HepG2 (cell line): ENCODE measurements around the gene MRPL20. TPM values are rescaled to one million over a fixed set of nuclear protein-coding genes. Genes with fewer than 3 reads are reported as not detected.

Experiments used
- ARNTL ChIP-seq: sonication (generic); formaldehyde crosslinking; IDR thresholded peaks from 2 replicates; pipeline ENCODE4 v1.4.0; 2020; ENCODE audit warnings: mild to moderate bottlenecking, missing genetic modification reagents
- CBX5 ChIP-seq: sonication (generic); formaldehyde crosslinking; IDR thresholded peaks from 2 replicates; pipeline ENCODE4 v1.4.0; 2020; ENCODE audit warnings: missing genetic modification reagents, borderline replicate concordance
- CENPT ChIP-seq: sonication (generic); formaldehyde crosslinking; IDR thresholded peaks from 2 replicates; pipeline ENCODE4 v1.8.0; 2022; ENCODE audit warnings: low read depth, mild to moderate bottlenecking, moderate library complexity, missing genetic modification reagents
- CENPX ChIP-seq: sonication (generic); formaldehyde crosslinking; IDR thresholded peaks from 2 replicates; pipeline ENCODE4 v1.9.0; 2021; ENCODE audit warnings: mild to moderate bottlenecking, missing genetic modification reagents, moderate library complexity
- DPF2 ChIP-seq: sonication (generic); formaldehyde crosslinking; IDR thresholded peaks from 2 replicates; pipeline ENCODE4 v1.4.0; 2020; ENCODE audit warnings: mild to moderate bottlenecking, low read depth, missing genetic modification reagents, borderline replicate concordance
- HIVEP1 ChIP-seq: sonication (generic); formaldehyde crosslinking; IDR thresholded peaks from 2 replicates; pipeline ENCODE4 v1.4.0; 2020; ENCODE audit warnings: mild to moderate bottlenecking, missing genetic modification reagents
- HMGXB4 ChIP-seq, 2 experiments: sonication (generic) in 1 of 2; formaldehyde crosslinking in 1 of 2; IDR thresholded peaks; 2 replicates each; pipeline versions ENCODE4 v1.4.0 to v1.6.1; 2018 to 2020; ENCODE audit warnings: missing genetic modification reagents in 2 of 2, borderline replicate concordance in 1 of 2, low read depth in 1 of 2, mild to moderate bottlenecking in 1 of 2, missing biosample characterization in 1 of 2
- LCORL ChIP-seq, 2 experiments: fragments of 450-650 bp in 1 of 2; sonication (generic) in 1 of 2; formaldehyde crosslinking in 1 of 2; IDR thresholded peaks; 2 replicates each; pipeline versions ENCODE4 v1.5.0 to v1.6.1; 2017 to 2020; ENCODE audit warnings: antibody characterized with exemption in 1 of 2, missing genetic modification reagents in 1 of 2
- PAWR ChIP-seq: sonication (generic); formaldehyde crosslinking; IDR thresholded peaks from 2 replicates; pipeline ENCODE4 v1.4.0; 2020; ENCODE audit warnings: missing genetic modification reagents, mild to moderate bottlenecking, borderline replicate concordance
- SIX1 ChIP-seq: sonication (generic); formaldehyde crosslinking; IDR thresholded peaks from 2 replicates; pipeline ENCODE4 v1.4.0; 2020; ENCODE audit warnings: missing genetic modification reagents, borderline replicate concordance
- STAG1 ChIP-seq: sonication (generic); formaldehyde crosslinking; IDR thresholded peaks from 2 replicates; pipeline ENCODE4 v1.4.0; 2020; ENCODE audit warnings: missing genetic modification reagents
- TARDBP ChIP-seq: sonication (generic); formaldehyde crosslinking; IDR thresholded peaks from 2 replicates; pipeline ENCODE4 v1.8.0; 2022; ENCODE audit warnings: mild to moderate bottlenecking, missing genetic modification reagents
- TCF7 ChIP-seq: sonication (generic); IDR thresholded peaks from 2 replicates; pipeline ENCODE4 v1.6.1; 2016; ENCODE audit warnings: antibody characterized with exemption, low read depth
- ZBTB7A ChIP-seq: sonication (generic); formaldehyde crosslinking; IDR thresholded peaks from 2 replicates; pipeline ENCODE4 v1.8.0; 2022; ENCODE audit warnings: mild to moderate bottlenecking, missing genetic modification reagents
- ZBTB7B ChIP-seq: sonication (generic); formaldehyde crosslinking; IDR thresholded peaks from 2 replicates; pipeline ENCODE4 v1.4.0; 2020; ENCODE audit warnings: missing genetic modification reagents
- ZMAT5 ChIP-seq: sonication (generic); formaldehyde crosslinking; IDR thresholded peaks from 2 replicates; pipeline ENCODE4 v1.5.0; 2020; ENCODE audit warnings: mild to moderate bottlenecking, low read depth, missing genetic modification reagents, borderline replicate concordance
- ZNF205 ChIP-seq: IDR thresholded peaks from 2 replicates; pipeline ENCODE4 v1.6.1; 2018; ENCODE audit warnings: missing biosample characterization, missing genetic modification reagents
- ZNF263 ChIP-seq: sonication (generic); formaldehyde crosslinking; IDR thresholded peaks from 2 replicates; pipeline ENCODE4 v1.4.0; 2020; ENCODE audit warnings: missing genetic modification reagents
- ZNF589 ChIP-seq: sonication (generic); formaldehyde crosslinking; conservative IDR thresholded peaks from 2 replicates; pipeline ENCODE4 v1.8.0; 2022; ENCODE audit warnings: mild to moderate bottlenecking, moderate library complexity, missing genetic modification reagents
- ZNF660 ChIP-seq: sonication (generic); formaldehyde crosslinking; IDR thresholded peaks from 2 replicates; pipeline ENCODE4 v1.5.1; 2020; ENCODE audit warnings: mild to moderate bottlenecking, low read depth, missing genetic modification reagents, borderline replicate concordance
- ZNF775 ChIP-seq: sonication (generic); formaldehyde crosslinking; IDR thresholded peaks from 2 replicates; pipeline ENCODE4 v1.4.0; 2020; ENCODE audit warnings: missing genetic modification reagents, mild to moderate bottlenecking, moderate library complexity, borderline replicate concordance
- ZNF891 ChIP-seq: sonication (generic); formaldehyde crosslinking; IDR thresholded peaks from 2 replicates; pipeline ENCODE4 v1.5.0; 2020; ENCODE audit warnings: mild to moderate bottlenecking, missing genetic modification reagents
- polyA plus RNA-seq, 8 experiments: library from polyadenylated mRNA; depleted of rRNA in 3 of 8; stranded (reverse) in 7 of 8; unstranded in 1 of 8; fragments of >200 nt; fragmentation: Illumina TruSeq in 4 of 8; extraction: Trizol in 4 of 8; gene quantifications; 2 replicates each; pipeline versions ENCODE4 v1.2.1 to v1.2.3, GENCODE V29; 2011 to 2016; ENCODE audit warnings: low read depth in 4 of 8, missing spikeins in 1 of 8, mixed read lengths in 1 of 8; ENCODE audit not compliant: insufficient read depth in 1 of 8
- total RNA-seq, 5 experiments: library from RNA; depleted of rRNA; stranded (reverse); fragments of >200 nt; fragmentation: Illumina TruSeq; extraction: Trizol; gene quantifications; 2 replicates each; pipeline ENCODE4 v1.2.3, GENCODE V29; 2016; ENCODE audit warnings: low read depth in 1 of 5
- TF ChIP-seq, protein P1 (sequence below): sonication (generic); formaldehyde crosslinking; IDR thresholded peaks from 2 replicates; pipeline ENCODE4 v1.5.1; 2020; ENCODE audit warnings: mild to moderate bottlenecking, missing genetic modification reagents, moderate library complexity
- TF ChIP-seq, protein P2 (sequence below): sonication (generic); formaldehyde crosslinking; IDR thresholded peaks from 2 replicates; pipeline ENCODE4 v1.5.0; 2020; ENCODE audit warnings: missing genetic modification reagents

Gene MRPL20
- total and polyA plus RNA-seq, 2 of the 13 experiments (the other 11 are each of a cell fraction or from before 2014, with no cell fraction given), result 59.2 to 127 TPM

- TF ChIP-seq HMGXB4 (CRISPR knock-in tag; IDR thresholded peaks at IDR 0.05; ENCODE audit: borderline replicate concordance in 1 of 2, low read depth in 1 of 2), result no peak
- TF ChIP-seq ZBTB7B, result 0 out of 2 replicates have a peak, but pooled peaks have one; percentile 28
- no peak for TF ChIP-seq ZNF589 (CRISPR knock-in tag)
- no peak; the same call in 1 of the 2 replicates for TF ChIP-seq ZNF263 (CRISPR knock-in tag)
- no peak for TF ChIP-seq LCORL (IDR thresholded peaks at IDR 0.05)
- TF ChIP-seq LCORL (CRISPR knock-in tag; IDR thresholded peaks at IDR 0.05), result 0 out of 2 replicates have a peak, but pooled peaks have one; percentile 12
- peak; percentile 13; the same call in 1 of the 2 replicates for TF ChIP-seq ZNF891 (CRISPR knock-in tag)
- TF ChIP-seq CBX5 (CRISPR knock-in tag), result peak; percentile 53; the same call in 1 of the 2 replicates
- TF ChIP-seq, protein P1, sequence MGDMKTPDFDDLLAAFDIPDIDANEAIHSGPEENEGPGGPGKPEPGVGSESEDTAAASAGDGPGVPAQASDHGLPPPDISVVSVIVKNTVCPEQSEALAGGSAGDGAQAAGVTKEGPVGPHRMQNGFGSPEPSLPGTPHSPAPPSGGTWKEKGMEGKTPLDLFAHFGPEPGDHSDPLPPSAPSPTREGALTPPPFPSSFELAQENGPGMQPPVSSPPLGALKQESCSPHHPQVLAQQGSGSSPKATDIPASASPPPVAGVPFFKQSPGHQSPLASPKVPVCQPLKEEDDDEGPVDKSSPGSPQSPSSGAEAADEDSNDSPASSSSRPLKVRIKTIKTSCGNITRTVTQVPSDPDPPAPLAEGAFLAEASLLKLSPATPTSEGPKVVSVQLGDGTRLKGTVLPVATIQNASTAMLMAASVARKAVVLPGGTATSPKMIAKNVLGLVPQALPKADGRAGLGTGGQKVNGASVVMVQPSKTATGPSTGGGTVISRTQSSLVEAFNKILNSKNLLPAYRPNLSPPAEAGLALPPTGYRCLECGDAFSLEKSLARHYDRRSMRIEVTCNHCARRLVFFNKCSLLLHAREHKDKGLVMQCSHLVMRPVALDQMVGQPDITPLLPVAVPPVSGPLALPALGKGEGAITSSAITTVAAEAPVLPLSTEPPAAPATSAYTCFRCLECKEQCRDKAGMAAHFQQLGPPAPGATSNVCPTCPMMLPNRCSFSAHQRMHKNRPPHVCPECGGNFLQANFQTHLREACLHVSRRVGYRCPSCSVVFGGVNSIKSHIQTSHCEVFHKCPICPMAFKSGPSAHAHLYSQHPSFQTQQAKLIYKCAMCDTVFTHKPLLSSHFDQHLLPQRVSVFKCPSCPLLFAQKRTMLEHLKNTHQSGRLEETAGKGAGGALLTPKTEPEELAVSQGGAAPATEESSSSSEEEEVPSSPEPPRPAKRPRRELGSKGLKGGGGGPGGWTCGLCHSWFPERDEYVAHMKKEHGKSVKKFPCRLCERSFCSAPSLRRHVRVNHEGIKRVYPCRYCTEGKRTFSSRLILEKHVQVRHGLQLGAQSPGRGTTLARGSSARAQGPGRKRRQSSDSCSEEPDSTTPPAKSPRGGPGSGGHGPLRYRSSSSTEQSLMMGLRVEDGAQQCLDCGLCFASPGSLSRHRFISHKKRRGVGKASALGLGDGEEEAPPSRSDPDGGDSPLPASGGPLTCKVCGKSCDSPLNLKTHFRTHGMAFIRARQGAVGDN (CRISPR knock-in tag), result no peak
- TF ChIP-seq ZNF660 (CRISPR knock-in tag), result no peak
- TF ChIP-seq CENPX, result no peak
- TF ChIP-seq ZNF205 (CRISPR knock-in tag), result 0 out of 2 replicates have a peak, but pooled peaks have one; percentile 20
- TF ChIP-seq ARNTL, result no peak
- no peak for TF ChIP-seq ZNF775 (CRISPR knock-in tag)
- no peak for TF ChIP-seq HIVEP1 (CRISPR knock-in tag)
- TF ChIP-seq DPF2, result no peak
- TF ChIP-seq TARDBP, result peak; percentile 55; the same call in 1 of the 2 replicates
- TF ChIP-seq ZMAT5, result no peak
- TF ChIP-seq SIX1 (CRISPR knock-in tag), result no peak
- TF ChIP-seq, protein P2, sequence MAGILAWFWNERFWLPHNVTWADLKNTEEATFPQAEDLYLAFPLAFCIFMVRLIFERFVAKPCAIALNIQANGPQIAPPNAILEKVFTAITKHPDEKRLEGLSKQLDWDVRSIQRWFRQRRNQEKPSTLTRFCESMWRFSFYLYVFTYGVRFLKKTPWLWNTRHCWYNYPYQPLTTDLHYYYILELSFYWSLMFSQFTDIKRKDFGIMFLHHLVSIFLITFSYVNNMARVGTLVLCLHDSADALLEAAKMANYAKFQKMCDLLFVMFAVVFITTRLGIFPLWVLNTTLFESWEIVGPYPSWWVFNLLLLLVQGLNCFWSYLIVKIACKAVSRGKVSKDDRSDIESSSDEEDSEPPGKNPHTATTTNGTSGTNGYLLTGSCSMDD, result no peak
- TF ChIP-seq ZBTB7A (CRISPR knock-in tag), result peak; percentile 23; the same call in 1 of the 2 replicates
- no peak for TF ChIP-seq STAG1 (CRISPR knock-in tag)
- TF ChIP-seq CENPT (CRISPR knock-in tag), result no peak
- TF ChIP-seq PAWR (CRISPR knock-in tag), result no peak
- TF ChIP-seq TCF7, result no peak
These were observed 22.6 kb upstream of the MRPL20 start (continued) for GRCh38 chr1:1429671-1430073.
